ENCODE results near the gene CDNF.
A peak's percentile ranks its signal among the peaks of the same experiment; 100 is the strongest.

The CDNF gene

GRCh38 chr10:14843327-14843988 is 5.6 kb upstream of the CDNF start:
- no peaks in the 10 kb centered on the region for H3K9me2 ChIP-seq (ENCODE audit: low read depth, low read length)
- peaks cover 24% of the 10 kb centered on the region for H3K79me2 ChIP-seq (ENCODE audit: insufficient read depth, low read length)
- no peak overlapping the region for H3K4me2 ChIP-seq (ENCODE audit: low read length)
- TF ChIP-seq CTCF (IDR thresholded peaks at IDR 0.05; ENCODE audit: low read length) (no peak), EZH2 (IDR thresholded peaks at IDR 0.05; ENCODE audit: borderline replicate concordance, low read length) (no peak)
- H3K9ac ChIP-seq (ENCODE audit: low read length), result no peak overlapping the region
- no peak overlapping the region for H2AFZ ChIP-seq (ENCODE audit: low read length)
- no peaks in the 10 kb centered on the region for H4K20me1 ChIP-seq (ENCODE audit: insufficient read depth, low read length)
- no peak overlapping the region for H3K27ac ChIP-seq (ENCODE audit: low read depth, low read length, poor library complexity, severe bottlenecking)
- H3K4me3 ChIP-seq (ENCODE audit: low read depth, low read length, poor library complexity, severe bottlenecking), result no peak overlapping the region
- peaks cover 9% of the 10 kb centered on the region for H3K4me1 ChIP-seq (ENCODE audit: insufficient read depth, low read length, severe bottlenecking)
- no peaks in the 10 kb centered on the region for H3K9me3 ChIP-seq (ENCODE audit: low read length)
- H3K27me3 ChIP-seq (ENCODE audit: insufficient read depth, low read length), result no peaks in the 10 kb centered on the region
- peaks cover 68% of the 10 kb centered on the region for H3K36me3 ChIP-seq (ENCODE audit: insufficient read depth, low read length)
- no peaks in the 10 kb centered on the region for H3F3A ChIP-seq (ENCODE audit: insufficient read depth, low read length)

GRCh38 chr10:14840178-14840577 is 2.3 kb upstream of the CDNF start:
- peaks cover 20% of the 10 kb centered on the region for H3K4me1 ChIP-seq (ENCODE audit: insufficient read depth, low read length, severe bottlenecking)
- no peak overlapping the region for H3K4me2 ChIP-seq (ENCODE audit: low read length)
- H3K9ac ChIP-seq (ENCODE audit: low read length), result no peak overlapping the region
- H2AFZ ChIP-seq (ENCODE audit: low read length), result no peak overlapping the region
- H3F3A ChIP-seq (ENCODE audit: insufficient read depth, low read length), result no peaks in the 10 kb centered on the region
- H3K27ac ChIP-seq (ENCODE audit: low read depth, low read length, poor library complexity, severe bottlenecking), result no peak overlapping the region
- H3K4me3 ChIP-seq (ENCODE audit: low read depth, low read length, poor library complexity, severe bottlenecking), result no peak overlapping the region
- H4K20me1 ChIP-seq (ENCODE audit: insufficient read depth, low read length), result no peaks in the 10 kb centered on the region
- no peaks in the 10 kb centered on the region for H3K27me3 ChIP-seq (ENCODE audit: insufficient read depth, low read length)
- TF ChIP-seq CTCF (IDR thresholded peaks at IDR 0.05; ENCODE audit: low read length) (no peak), EZH2 (IDR thresholded peaks at IDR 0.05; ENCODE audit: borderline replicate concordance, low read length) (no peak)
- H3K79me2 ChIP-seq (ENCODE audit: insufficient read depth, low read length), result peaks cover 25% of the 10 kb centered on the region
- H3K9me3 ChIP-seq (ENCODE audit: low read length), result no peaks in the 10 kb centered on the region
- peaks cover 53% of the 10 kb centered on the region for H3K36me3 ChIP-seq (ENCODE audit: insufficient read depth, low read length)
- no peaks in the 10 kb centered on the region for H3K9me2 ChIP-seq (ENCODE audit: low read depth, low read length)

- H3K79me2 ChIP-seq (ENCODE audit: insufficient read depth, low read length), result peaks cover 25% of the 10 kb centered on the region
- H3K27ac ChIP-seq (ENCODE audit: low read depth, low read length, poor library complexity, severe bottlenecking), result no peak overlapping the region
- H3K9me3 ChIP-seq (ENCODE audit: low read length), result no peaks in the 10 kb centered on the region
- peaks cover 44% of the 10 kb centered on the region for H3K36me3 ChIP-seq (ENCODE audit: insufficient read depth, low read length)
- no peaks in the 10 kb centered on the region for H3K27me3 ChIP-seq (ENCODE audit: insufficient read depth, low read length)
- no peaks in the 10 kb centered on the region for H3F3A ChIP-seq (ENCODE audit: insufficient read depth, low read length)
- H3K9ac ChIP-seq (ENCODE audit: low read length), result peak overlapping the region; percentile 93
- peak overlapping the region; percentile 89 for H3K4me3 ChIP-seq (ENCODE audit: low read depth, low read length, poor library complexity, severe bottlenecking)
- peaks cover 20% of the 10 kb centered on the region for H3K4me1 ChIP-seq (ENCODE audit: insufficient read depth, low read length, severe bottlenecking)
- no peaks in the 10 kb centered on the region for H4K20me1 ChIP-seq (ENCODE audit: insufficient read depth, low read length)
- H3K9me2 ChIP-seq (ENCODE audit: low read depth, low read length), result no peaks in the 10 kb centered on the region
- peak overlapping the region; percentile 90 for H3K4me2 ChIP-seq (ENCODE audit: low read length)
- no peak overlapping the region for H2AFZ ChIP-seq (ENCODE audit: low read length)
- TF ChIP-seq EZH2 (IDR thresholded peaks at IDR 0.05; ENCODE audit: borderline replicate concordance, low read length) (no peak), CTCF (IDR thresholded peaks at IDR 0.05; ENCODE audit: low read length) (no peak)
Measured at GRCh38 chr10:14839305-14839695, 1.5 kb upstream of the CDNF start.

Data from OCI-LY1 (cell line).